Activated T-helper 9 cell treated with anti-CD3 and anti-CD28 coated beads, Interleukin-2, amount 50 U/mL, for 16 hours (primary cell): ENCODE results near the gene LHX5.

Source experiments
- DNase-seq: peaks from one replicate; pipeline ENCODE4 v3.0.0-alpha.2; 2020; ENCODE audit warnings: low read depth

Gene LHX5

DNA sequence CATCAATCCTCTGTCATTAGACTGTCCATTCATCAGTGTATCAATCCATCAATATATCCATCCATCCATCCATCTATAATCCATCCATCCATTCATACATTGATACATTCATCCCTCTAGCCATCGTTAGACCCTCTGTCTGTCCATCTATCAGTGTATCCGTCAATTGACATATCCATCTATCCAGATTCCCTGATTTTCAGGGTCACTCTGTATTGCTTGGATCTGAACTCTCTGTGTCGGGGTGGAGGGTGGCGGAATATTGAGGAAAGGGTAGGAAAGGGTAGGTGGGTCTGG lies 32.4 kb downstream of the LHX5 start:
- DNase-seq = no peak

DNA sequence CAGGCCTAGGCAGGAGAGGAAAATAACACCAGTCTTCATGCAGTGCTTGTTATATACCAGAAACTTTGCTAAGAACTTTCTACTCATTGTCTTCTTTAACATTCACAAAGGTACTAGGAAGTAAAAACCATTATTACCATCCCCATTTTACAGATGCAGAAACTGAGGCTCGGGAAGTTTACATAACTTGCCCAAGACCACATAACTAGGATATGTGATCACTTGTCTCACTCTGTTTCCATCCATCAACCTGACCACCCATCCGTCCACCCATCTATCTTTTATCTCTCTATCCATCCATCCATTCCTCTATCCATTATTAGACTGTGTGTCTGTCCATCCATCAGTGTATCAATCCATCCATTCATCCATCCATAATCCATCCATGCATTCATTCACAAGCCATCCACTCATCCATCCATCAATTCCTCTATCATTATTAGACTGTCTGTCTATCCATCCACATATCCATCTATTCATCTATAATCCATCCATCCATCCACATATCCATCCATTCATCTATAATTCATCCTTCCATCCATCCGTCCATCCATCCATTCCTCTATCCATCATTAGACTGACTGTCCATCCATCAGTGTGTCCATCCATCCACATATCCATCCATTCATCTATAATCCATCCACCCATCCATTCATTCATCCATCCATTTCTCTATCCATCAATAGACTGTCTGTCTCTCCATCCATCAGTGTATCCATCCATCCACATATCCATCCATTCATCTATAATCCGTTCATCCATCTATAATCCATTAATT lies 33.0 kb downstream of the LHX5 start:
- no peak for DNase-seq

- no peak for DNase-seq
These were observed 34.0 kb downstream of the LHX5 start for GRCh38 chr12:113437729-113438100.

DNA sequence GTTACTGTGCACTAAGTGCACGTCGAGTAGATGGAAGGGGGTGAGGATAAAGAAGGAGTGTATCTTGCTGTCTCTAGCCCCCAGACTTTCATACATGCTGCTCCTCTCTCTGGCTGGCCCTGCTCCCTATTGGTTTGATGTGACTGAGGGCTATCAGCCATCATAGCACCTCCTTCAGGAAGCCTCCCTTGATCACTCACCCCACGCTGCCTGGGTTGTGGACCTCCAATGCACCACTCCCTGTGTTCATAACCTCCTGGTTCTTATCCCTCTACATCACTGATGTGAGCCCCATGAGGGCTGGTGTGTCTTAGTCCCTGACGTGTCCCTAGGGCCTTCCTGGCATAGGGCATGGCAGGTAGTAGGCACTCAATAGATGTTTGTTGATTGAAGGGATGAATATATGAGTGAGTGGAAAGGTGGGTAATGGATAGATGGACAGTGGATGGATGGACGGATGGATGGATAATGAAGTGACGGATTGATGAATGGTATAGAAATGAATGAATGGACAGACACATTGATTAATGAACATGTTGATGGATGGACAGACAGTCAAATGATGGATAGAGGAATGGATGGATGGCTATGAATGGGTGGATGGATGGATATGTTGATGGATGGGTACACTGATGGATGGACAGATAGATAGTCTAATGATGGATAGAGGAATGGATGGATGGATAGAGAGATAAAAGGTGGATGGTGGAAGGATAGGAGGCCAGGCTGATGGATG lies 34.5 kb downstream of the LHX5 start:
- DNase-seq = no peak

DNA sequence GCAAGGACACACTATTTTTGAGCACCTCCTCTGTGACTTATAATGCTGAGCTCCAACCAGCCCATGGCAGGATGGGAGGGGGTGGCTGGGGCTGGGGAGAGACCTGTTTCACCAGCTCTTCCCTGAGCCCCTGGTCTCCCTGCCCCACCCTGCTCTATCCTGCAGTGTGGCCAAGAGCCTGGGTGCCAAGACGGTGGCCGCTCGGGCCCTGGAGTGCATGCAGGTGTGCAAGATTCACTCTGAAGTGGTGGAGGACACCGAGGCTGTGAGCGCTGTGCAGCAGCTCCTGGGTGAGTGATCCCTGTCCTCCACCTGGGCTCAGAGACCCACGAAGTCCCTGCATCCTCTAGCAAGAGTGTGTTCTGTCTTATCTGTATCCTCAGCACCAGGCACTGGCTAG lies 35.1 kb downstream of the LHX5 start:
- DNase-seq = no peak

- no peak for DNase-seq
These were observed 36.3 kb downstream of the LHX5 start for GRCh38 chr12:113435367-113435766.

DNA sequence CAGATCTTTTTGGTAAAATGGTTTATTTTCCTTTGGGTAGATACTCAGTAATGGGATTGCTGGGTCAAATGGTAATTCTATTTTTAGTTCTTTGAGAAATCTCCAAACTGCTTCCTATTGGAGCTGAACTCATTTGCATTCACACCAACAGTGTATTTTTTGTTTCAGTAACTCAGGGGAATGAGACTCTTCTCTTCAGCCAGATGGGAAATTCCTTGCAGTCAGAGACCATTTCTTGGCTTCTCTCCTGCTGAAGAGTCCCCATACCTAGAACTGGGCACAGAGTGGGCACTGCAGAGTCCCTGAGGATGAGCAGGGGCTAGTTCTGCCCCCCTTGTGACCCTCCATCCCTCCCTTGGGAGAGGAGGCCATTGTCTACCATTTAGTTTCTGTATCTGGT lies 38.7 kb downstream of the LHX5 start:
- no peak for DNase-seq

- DNase-seq = no peak
These were observed 43.2 kb downstream of the LHX5 start for GRCh38 chr12:113428482-113428881.

DNA sequence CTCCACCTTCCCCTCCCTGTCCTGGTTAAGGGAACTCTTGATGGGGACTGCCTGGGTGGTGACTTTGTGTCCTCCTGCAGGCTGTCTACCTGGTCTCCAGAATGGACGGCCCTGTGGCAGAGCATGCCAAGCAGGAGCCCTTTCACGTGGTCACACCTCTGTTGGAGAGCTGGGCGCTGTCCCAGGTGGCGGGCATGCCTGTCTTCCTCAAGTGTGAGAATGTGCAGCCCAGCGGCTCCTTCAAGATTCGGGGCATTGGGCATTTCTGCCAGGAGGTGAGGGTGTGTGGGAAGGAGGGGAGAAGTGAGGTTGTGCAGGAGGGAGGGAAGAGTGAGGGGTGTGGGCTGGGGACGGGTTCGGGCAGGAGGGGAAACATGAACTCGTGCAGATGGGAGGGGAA lies 43.8 kb downstream of the LHX5 start:
- DNase-seq = no peak

GRCh38 chr12:113425960-113426453 lies 45.7 kb downstream of the LHX5 start:
- DNase-seq = no peak

- peak; percentile 22 for DNase-seq
These were observed 46.5 kb downstream of the LHX5 start for GRCh38 chr12:113424915-113425823.

DNA sequence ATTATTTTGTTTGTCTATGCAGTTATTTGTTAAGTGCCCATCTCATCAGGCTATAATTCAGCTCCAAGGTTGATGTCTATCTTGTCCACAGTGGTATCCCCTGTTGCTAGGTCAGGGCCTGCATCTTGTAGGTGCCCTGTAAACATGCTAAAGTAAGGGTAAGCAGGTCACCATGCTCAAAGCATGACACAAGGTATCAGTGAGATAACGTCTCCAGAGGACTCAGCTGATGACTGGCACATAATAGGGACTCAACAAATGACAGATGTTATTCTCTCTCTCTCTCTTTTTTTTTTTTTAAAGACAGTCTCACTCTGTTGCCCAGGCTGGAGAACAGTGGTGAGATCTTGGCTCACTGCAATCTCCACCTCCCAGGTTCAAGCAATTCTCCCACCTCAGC lies 47.2 kb downstream of the LHX5 start:
- no peak for DNase-seq

- no peak for DNase-seq
These were observed 48.6 kb downstream of the LHX5 start for GRCh38 chr12:113422886-113423669.

GRCh38 chr12:113422030-113422885 lies 49.4 kb downstream of the LHX5 start, which contains the start of gene SDSL:
Gene SDSL, plus strand, starts transcription at chr12:113422380. Its CDS starts 5,603 bp downstream, at chr12:113427983.
- DNase-seq = no peak

DNA sequence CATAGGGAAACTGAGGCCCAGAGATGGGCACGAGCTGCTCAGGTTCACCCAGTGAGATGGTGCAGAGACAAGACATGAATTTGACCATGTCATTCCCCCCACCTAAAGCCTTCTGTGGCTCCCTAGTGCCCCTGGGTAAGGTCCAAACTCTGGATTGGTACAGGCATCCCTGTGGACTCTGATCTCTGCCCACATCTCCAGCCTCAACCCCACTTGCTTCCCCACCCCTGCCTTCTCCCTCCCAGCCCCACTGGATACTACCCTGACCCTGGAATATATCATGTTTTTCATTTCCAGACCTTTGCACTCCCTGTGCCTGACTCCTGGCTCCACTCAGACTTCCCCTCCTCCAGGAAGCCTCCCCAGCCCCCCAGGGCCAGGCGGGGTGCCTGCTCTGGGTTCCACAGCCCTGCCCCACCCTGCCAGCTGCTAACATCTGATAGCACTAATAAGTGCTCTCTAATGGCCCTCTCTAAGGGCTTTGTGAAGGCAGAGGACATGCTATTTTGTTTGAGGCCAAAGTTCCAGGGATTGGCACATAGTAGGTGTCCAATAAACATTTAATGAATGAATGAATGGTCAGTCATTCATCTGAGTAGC lies 50.6 kb downstream of the LHX5 start:
- DNase-seq = no peak

GRCh38 chr12:113418213-113418879 lies 53.3 kb downstream of the LHX5 start:
- DNase-seq = no peak

GRCh38 chr12:113416091-113416754 lies 55.4 kb downstream of the LHX5 start:
- DNase-seq = no peak

DNA sequence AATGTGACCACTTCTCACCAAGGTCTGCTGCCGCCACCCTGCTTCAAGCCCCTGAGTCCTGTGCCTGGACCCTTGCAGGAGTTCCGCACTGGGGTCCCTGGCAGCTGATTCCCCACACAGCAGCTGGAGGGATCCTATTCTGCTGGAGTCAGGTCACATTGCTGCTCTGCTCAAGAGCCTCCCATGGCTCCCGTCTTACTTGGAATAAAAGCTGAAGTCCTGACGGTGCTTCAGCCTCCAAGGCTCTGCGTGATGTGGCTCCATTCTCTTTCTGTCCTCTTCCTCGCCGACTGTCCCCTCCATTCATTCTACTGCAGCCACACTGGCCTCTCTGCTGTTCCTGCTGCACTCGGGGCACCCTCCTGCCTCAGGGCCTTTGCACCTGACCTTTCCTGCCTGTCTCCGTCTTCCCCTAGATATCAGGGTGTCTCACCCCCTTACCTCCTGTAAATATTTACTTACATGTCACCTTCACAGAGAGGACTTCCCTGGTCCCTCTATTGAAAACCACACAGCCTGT lies 57.1 kb downstream of the LHX5 start:
- no peak for DNase-seq

DNA sequence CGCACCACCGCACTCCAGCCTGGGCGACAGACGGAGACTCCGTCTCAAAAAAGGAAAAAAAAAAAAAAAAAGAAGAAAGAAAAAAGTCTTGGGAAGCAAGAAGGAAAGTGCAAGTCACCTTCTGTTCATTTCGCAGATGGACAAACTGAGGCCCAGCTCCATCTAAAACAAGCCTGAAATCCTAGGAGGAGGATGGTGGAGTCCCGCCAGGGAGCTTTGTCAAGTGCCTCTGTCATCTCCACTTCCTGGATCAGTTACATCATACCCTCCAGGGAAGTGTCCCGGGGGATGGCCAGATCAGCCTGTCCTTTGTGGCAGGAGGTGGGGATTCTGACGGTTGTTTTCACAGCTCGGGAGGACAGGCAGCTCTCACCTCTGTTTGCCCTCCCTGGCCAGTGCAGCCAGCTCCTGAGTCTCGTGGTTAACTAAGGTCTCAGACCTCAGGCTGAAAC lies 58.2 kb downstream of the LHX5 start:
- no peak for DNase-seq
